ENCODE data around the gene CACNA1G. TPM values are rescaled to one million over a fixed set of nuclear protein-coding genes. Genes with fewer than 3 reads are reported as not detected.

Gene CACNA1G
- total and polyA plus RNA-seq, 7 donors, result 0.02 to 0.24 (median 0.04) TPM; not detected in 2

DNA sequence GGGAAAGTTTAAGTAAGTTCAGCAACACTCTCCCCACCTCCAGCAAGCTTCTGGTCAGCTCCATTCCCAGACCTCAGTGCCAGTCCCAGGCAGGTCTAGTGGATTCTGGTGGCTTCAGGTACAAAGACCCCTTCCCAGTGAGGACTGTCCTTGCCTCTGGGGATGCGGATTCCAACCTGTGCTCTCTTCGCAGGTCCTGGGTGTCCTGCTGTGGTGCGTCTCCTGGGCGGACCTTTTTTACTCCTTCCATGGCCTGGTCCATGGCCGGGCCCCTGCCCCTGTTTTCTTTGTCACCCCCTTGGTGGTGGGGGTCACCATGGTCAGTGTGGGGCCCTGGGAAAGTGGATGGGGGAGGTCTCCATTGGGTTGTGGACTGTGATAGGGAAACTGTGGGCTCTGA is 96.0 kb downstream of the CACNA1G start:
- Histone ChIP-seq H3K9me3 (peaks cover 5% of the 10 kb centered on the region), H3K4me1 (peaks cover 13% of the 10 kb centered on the region), H3K27ac (no peak overlapping the region), H3K36me3 (ENCODE audit: insufficient read depth in 1 of 2, low read depth in 1 of 2) (no peaks in the 10 kb centered on the region), H3K4me3 (no peak overlapping the region), H3K27me3 (ENCODE audit: insufficient read depth in 3 of 3, low read length in 2 of 3) (no peaks in the 10 kb centered on the region)
- no peak for TF ChIP-seq CTCF (IDR thresholded peaks at IDR 0.05)
- intact Hi-C loops (cut with DNase I), result no loop called here
- WGBS, 3 donors, result 92 to 95% (median 93%) methylated on average over 5 of the region's 5 CpGs
- no peak for ATAC-seq
- DNase-seq, result no peak

DNA sequence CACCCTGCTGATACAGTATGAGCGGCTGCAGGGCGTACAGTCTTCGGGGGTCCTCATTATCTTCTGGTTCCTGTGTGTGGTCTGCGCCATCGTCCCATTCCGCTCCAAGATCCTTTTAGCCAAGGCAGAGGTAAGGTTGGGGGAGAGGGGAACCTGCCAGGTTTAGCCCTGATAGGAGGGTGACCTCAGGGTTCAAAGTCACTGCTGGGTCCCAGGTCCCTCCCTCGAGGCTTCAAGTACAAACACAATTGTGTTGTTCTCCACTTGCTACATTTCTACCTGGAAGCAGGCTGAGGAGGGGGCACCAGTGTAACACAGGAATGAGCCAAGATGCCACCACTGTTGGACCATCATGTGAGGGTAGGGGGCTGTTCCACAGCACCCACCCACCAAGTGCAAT is 96.5 kb downstream of the CACNA1G start:
- Histone ChIP-seq H3K36me3 (ENCODE audit: insufficient read depth in 1 of 2, low read depth in 1 of 2) (no peaks in the 10 kb centered on the region), H3K9me3 (peaks cover 5% of the 10 kb centered on the region), H3K4me1 (peaks cover 18% of the 10 kb centered on the region), H3K27ac (no peak overlapping the region), H3K27me3 (ENCODE audit: insufficient read depth in 3 of 3, low read length in 2 of 3) (no peaks in the 10 kb centered on the region), H3K4me3 (no peak overlapping the region)
- no peak for DNase-seq
- intact Hi-C loops (cut with DNase I), result no loop called here
- no peak for ATAC-seq
- TF ChIP-seq CTCF (IDR thresholded peaks at IDR 0.05), result no peak
- WGBS, 3 donors, result 91 to 94% (median 93%) methylated on average over 7 of the region's 7 CpGs

DNA sequence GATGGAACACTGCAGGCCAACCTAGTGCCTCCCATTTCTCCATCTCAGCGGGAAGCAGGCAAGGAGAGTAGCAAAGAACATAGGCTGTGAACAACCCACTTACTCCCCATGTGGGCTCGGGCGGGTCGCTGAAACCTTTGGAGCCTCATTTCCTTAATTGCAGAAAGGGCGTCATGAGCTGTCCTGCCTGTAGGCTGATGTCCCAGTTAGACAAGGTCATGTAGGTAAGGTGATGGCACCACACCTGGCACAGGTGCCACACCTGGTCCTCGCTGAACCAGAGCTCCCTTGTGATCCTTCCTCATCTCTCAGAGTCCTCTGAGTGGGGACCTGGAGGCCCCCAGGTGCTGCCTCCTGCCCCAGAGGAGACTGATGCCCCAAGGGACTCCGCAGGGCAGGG is 97.1 kb downstream of the CACNA1G start:
- no peaks in the 10 kb centered on the region for H3K36me3 ChIP-seq (ENCODE audit: insufficient read depth in 1 of 2, low read depth in 1 of 2)
- ATAC-seq (no peak), DNase-seq (no peak)
- 87 to 93% (median 90%) methylated on average over 7 of the region's 7 CpGs for whole genome bisulfite sequencing, 3 donors
- no peak for TF ChIP-seq CTCF (IDR thresholded peaks at IDR 0.05)
- intact Hi-C loops (cut with DNase I), result no loop called here
- H3K9me3 ChIP-seq, result peaks cover 3% of the 10 kb centered on the region
- no peak overlapping the region for H3K27ac ChIP-seq
- no peak overlapping the region for H3K4me3 ChIP-seq
- H3K27me3 ChIP-seq (ENCODE audit: insufficient read depth in 3 of 3, low read length in 2 of 3), result no peaks in the 10 kb centered on the region
- peaks cover 21% of the 10 kb centered on the region for H3K4me1 ChIP-seq

- Histone ChIP-seq H3K4me1 (peaks cover 21% of the 10 kb centered on the region), H3K27ac (no peak overlapping the region), H3K9me3 (no peaks in the 10 kb centered on the region), H3K36me3 (ENCODE audit: insufficient read depth in 1 of 2, low read depth in 1 of 2) (no peaks in the 10 kb centered on the region), H3K27me3 (ENCODE audit: insufficient read depth in 3 of 3, low read length in 2 of 3) (no peaks in the 10 kb centered on the region), H3K4me3 (no peak overlapping the region)
- ATAC-seq (no peak), DNase-seq (no peak)
- 61 to 80% (median 65%) methylated on average over 6 of the region's 6 CpGs for WGBS, 3 donors
- intact Hi-C loops (cut with DNase I), result no loop called here
- no peak for TF ChIP-seq CTCF (IDR thresholded peaks at IDR 0.05)
These were observed 98.1 kb downstream of the CACNA1G start for GRCh38 chr17:50658616-50659015.

DNA sequence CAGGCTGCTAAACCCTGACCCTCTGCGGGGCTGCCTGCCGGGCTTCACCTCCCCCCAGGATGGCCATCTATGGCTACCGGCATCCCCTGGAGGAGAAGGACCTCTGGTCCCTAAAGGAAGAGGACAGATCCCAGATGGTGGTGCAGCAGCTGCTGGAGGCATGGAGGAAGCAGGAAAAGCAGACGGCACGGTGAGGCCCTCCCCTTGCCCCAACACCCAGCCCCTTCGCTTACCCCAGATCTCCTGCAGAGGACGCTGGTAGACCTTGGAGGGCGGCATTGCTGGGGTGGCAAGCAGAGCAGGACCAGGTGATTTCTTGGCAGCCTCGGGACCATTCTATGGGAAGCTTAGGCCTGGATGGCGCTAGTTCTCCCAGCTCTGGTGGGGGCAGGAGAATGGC is 98.7 kb downstream of the CACNA1G start:
- H3K36me3 ChIP-seq (ENCODE audit: insufficient read depth in 1 of 2, low read depth in 1 of 2), result no peaks in the 10 kb centered on the region
- peaks cover 21% of the 10 kb centered on the region for H3K4me1 ChIP-seq
- 69 to 73% (median 71%) methylated on average over 9 to 10 of the region's 10 CpGs for WGBS, 3 donors

More for the DNA sequence above, 98.7 kb downstream of the CACNA1G start:
- Histone ChIP-seq H3K9me3 (no peaks in the 10 kb centered on the region), H3K27me3 (ENCODE audit: insufficient read depth in 3 of 3, low read length in 2 of 3) (no peaks in the 10 kb centered on the region), H3K27ac (no peak overlapping the region), H3K4me3 (no peak overlapping the region)
- intact Hi-C loops (cut with DNase I), result no loop called here
- no peak for TF ChIP-seq CTCF (IDR thresholded peaks at IDR 0.05)
- DNase-seq (no peak), ATAC-seq (no peak)

Data from psoas muscle (tissue), 8 donors.